Panc1 (cell line): ENCODE results near the gene OR52B6. TPM values are rescaled to one million over a fixed set of nuclear protein-coding genes. Genes with fewer than 3 reads are reported as not detected.

ENCODE experiments used
- ATAC-seq: fragments of 200-7000 bp; cut with Tn5 transposase; 2 replicates; pipeline ENCODE4 v1.9.1; 2020; ENCODE audit warnings: mild to moderate bottlenecking, moderate library complexity
- BruUV-seq: library from RNA; stranded (reverse); fragments of 400-500 nt; replicated peaks from 2 replicates; lab custom pipeline; 2021; lab: Mats Ljungman, UMichigan
- CTCF ChIA-PET: fragments of 300-600 bp; sonication (Branson Sonifier 250); formaldehyde crosslinking; loops from one replicate; lab custom pipeline; 2022; ENCODE audit warnings: antibody characterized with exemption; lab: Charles Lee
- POLR2A ChIA-PET: fragments of 300-600 bp; sonication (Branson Sonifier 250); formaldehyde crosslinking; loops from one replicate; lab custom pipeline; 2022; ENCODE audit warnings: antibody characterized with exemption; lab: Charles Lee
- DNase-seq: peaks from one replicate; pipeline ENCODE4 v3.0.0-alpha.2; 2010; ENCODE audit warnings: low read depth, low spot score
- H3K27ac ChIP-seq: 2 replicates; pipeline ENCODE4 v1.5.1; 2011; ENCODE audit warnings: mild to moderate bottlenecking, low read length, inconsistent platforms
- H3K27me3 ChIP-seq: fragments of 200-500 bp; sonication (Bioruptor generic); 2 replicates; pipeline ENCODE4 v1.6.0; 2014; ENCODE audit warnings: low read length, inconsistent platforms; ENCODE audit not compliant: control insufficient read depth, insufficient read depth
- H3K36me3 ChIP-seq: fragments of 200-500 bp; sonication (Bioruptor generic); 2 replicates; pipeline ENCODE4 v1.5.1; 2014; ENCODE audit warnings: inconsistent platforms, mild to moderate bottlenecking, low read length, moderate library complexity; ENCODE audit not compliant: control insufficient read depth, insufficient read depth
- H3K4me1 ChIP-seq: 2 replicates; pipeline ENCODE4 v1.5.1; 2011; ENCODE audit warnings: inconsistent platforms, mild to moderate bottlenecking, low read length, moderate library complexity; ENCODE audit not compliant: control insufficient read depth, insufficient read depth
- H3K4me3 ChIP-seq, 2 experiments: 2 replicates each; pipeline ENCODE4 v1.5.1; 2011 to 2012; ENCODE audit warnings: low read depth in 2 of 2, low read length in 2 of 2, mild to moderate bottlenecking in 2 of 2, inconsistent platforms in 1 of 2, moderate library complexity in 1 of 2
- H3K9me3 ChIP-seq: fragments of 200-500 bp; sonication (Bioruptor generic); 2 replicates; pipeline ENCODE4 v1.5.1; 2014; ENCODE audit warnings: low read depth, mild to moderate bottlenecking, inconsistent platforms, low read length, moderate library complexity; ENCODE audit not compliant: control insufficient read depth, insufficient read depth
- CTCF ChIP-seq: fragments of 450-650 bp; IDR thresholded peaks from 2 replicates; pipeline ENCODE4 v1.5.1; 2017; ENCODE audit warnings: mild to moderate bottlenecking
- POLR2AphosphoS5 ChIP-seq: IDR thresholded peaks from 2 replicates; pipeline ENCODE4 v1.6.1; 2012; ENCODE audit warnings: mild to moderate bottlenecking, low read depth, low read length, moderate library complexity
- REST ChIP-seq, 2 experiments: IDR thresholded peaks; 2 replicates each; pipeline ENCODE4 v1.6.1; 2011 to 2012; ENCODE audit warnings: low read depth in 2 of 2, control low read depth in 1 of 2, low read length in 1 of 2, mild to moderate bottlenecking in 1 of 2, moderate library complexity in 1 of 2; ENCODE audit not compliant: insufficient read depth in 1 of 2
- SIN3A ChIP-seq: IDR thresholded peaks from 2 replicates; pipeline ENCODE4 v1.6.1; 2012; ENCODE audit warnings: low read depth, mild to moderate bottlenecking, low read length, moderate library complexity, borderline replicate concordance; ENCODE audit not compliant: insufficient read depth
- TCF7L2 ChIP-seq: IDR thresholded peaks from 2 replicates; pipeline ENCODE4 v1.6.1; 2011; ENCODE audit warnings: mild to moderate bottlenecking, low read depth, low read length, inconsistent platforms
- in situ Hi-C: cut with HindIII; loops from 2 replicates; pipeline ENCODE4 v1.10.0; 2016; ENCODE audit warnings: low sequenced_read_pairs, low pct_unique_long_range_greater_than_20kb
- intact Hi-C: fragments of 100-400 bp; cut with micrococcal nuclease; formaldehyde crosslinking; loops from one replicate; pipeline ENCODE4 v1.10.0; 2022; ENCODE audit not compliant: unreplicated experiment
- total RNA-seq: library from RNA; stranded (reverse); gene quantifications from one replicate; pipeline ENCODE4 v1.2.1, GENCODE V29; 2021; ENCODE audit not compliant: unreplicated experiment

The OR52B6 gene
- total RNA-seq, 1 experiment from 2014 or later: not detected

DNA sequence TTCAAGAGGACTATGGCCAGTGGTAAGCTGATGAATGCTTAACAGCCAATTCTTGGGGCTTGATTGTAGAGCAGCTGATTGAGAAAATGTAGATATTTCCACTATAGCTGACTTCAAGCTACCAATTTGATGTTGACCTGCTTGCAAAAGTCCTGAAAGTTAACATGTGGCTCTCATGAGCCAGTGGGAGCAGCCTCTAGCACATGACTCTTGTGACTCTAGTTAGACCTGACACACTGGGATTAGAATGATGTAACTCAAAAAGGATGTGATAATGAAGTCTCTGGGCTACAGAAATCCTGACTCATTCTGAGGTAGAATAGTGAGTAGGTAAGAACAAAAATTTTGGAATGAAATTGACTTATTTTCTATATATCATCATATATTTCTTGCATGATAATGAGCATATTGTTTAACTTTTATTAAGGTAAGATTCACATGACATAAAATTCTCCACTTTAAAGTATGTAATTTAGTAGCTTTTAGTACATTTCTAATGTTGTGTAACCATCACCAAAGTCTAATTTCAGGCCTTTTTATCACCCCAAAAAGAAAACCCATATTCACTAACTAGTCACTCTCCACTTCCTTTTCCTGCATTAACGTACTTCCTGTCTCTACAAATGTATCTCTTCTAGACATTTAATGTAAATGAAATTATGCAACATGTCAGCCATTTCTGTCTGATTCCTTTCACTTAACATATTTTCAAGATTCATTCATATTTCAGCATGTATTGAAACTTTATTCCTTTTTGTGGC lies 16.2 kb upstream of the OR52B6 start:
- ATAC-seq (no peak), DNase-seq (no peak)
- no peaks in the 10 kb centered on the region for H3K9me3 ChIP-seq
- in situ Hi-C loops (no loop called here), intact Hi-C loops (no loop called here)
- H3K27me3 ChIP-seq: no peaks in the 10 kb centered on the region
- no peaks in the 10 kb centered on the region for H3K36me3 ChIP-seq
- H3K4me1 ChIP-seq: no peaks in the 10 kb centered on the region
- ChIA-PET POLR2A (no interaction called here), CTCF (no interaction called here)
- no TSS peak for BruUV-seq
- H3K4me3 ChIP-seq: no peak overlapping the region
- TF ChIP-seq CTCF (no peak), TCF7L2 (no peak), SIN3A (no peak), POLR2AphosphoS5 (no peak)
- no peak overlapping the region for H3K27ac ChIP-seq

DNA sequence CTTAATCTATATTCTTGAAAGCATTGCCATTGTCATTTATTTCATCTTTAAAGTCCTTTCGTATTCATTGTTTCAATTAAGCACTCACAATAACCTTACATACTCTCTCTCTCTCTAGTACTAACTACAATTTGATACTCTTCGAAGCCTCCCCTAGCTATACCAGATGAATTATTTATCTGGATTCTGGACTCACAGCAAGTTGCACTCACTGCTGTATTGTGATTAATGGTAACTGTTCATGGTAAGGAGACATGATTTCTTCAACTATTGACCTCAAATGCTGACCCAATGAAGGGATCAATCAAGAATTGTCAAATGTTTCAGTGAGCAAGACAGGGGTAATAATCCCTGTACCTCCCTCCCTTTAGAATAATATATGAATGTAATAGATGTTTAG lies 6.0 kb upstream of the OR52B6 start:
- Histone ChIP-seq H3K4me3 (no peak overlapping the region), H3K27ac (no peak overlapping the region), H3K27me3 (peaks cover 4% of the 10 kb centered on the region; the same call in 1 of the 2 replicates), H3K36me3 (no peaks in the 10 kb centered on the region), H3K9me3 (no peaks in the 10 kb centered on the region), H3K4me1 (no peaks in the 10 kb centered on the region)
- in situ Hi-C loops: no loop called here
- no peak for DNase-seq
- POLR2A ChIA-PET: no interaction called here
- TF ChIP-seq REST (IDR thresholded peaks at IDR 0.05; ENCODE audit: insufficient read depth in 1 of 2, low read depth in 2 of 2, low read length in 1 of 2): no peak
- TF ChIP-seq TCF7L2: no peak
- TF ChIP-seq POLR2AphosphoS5: no peak
- TF ChIP-seq CTCF: no peak
- no peak for TF ChIP-seq SIN3A
- CTCF ChIA-PET: interaction anchor here (0.6 kb wide), 1 partner anchor 870 kb away, joined by 4 read pairs; no protein-coding TSS in a partner anchor
- ATAC-seq: no peak
- intact Hi-C loops: no loop called here
- no TSS peak for BruUV-seq
